T-helper 1 cell treated with Interleukin-12 subunit alpha and Interleukin-12 subunit beta and Interleukin-4 antibody, amounts not matched to agents 30 ng/mL and 1 ng/mL, for 36 hours (primary cell): Measurements from ENCODE around the gene C12orf57. TPM values are rescaled to one million over a fixed set of nuclear protein-coding genes. Genes with fewer than 3 reads are reported as not detected.

Source experiments
- intact Hi-C: fragments of 100-400 bp; cut with micrococcal nuclease; formaldehyde crosslinking; loops from one replicate; pipeline ENCODE4 v1.15.1; 2024
- total RNA-seq: library from RNA; stranded (reverse); gene quantifications from 2 replicates; pipeline ENCODE4 v1.2.3, GENCODE V29; 2022

C12orf57 gene
- total RNA-seq, 1 donor from 2014 or later = 126 TPM

DNA sequence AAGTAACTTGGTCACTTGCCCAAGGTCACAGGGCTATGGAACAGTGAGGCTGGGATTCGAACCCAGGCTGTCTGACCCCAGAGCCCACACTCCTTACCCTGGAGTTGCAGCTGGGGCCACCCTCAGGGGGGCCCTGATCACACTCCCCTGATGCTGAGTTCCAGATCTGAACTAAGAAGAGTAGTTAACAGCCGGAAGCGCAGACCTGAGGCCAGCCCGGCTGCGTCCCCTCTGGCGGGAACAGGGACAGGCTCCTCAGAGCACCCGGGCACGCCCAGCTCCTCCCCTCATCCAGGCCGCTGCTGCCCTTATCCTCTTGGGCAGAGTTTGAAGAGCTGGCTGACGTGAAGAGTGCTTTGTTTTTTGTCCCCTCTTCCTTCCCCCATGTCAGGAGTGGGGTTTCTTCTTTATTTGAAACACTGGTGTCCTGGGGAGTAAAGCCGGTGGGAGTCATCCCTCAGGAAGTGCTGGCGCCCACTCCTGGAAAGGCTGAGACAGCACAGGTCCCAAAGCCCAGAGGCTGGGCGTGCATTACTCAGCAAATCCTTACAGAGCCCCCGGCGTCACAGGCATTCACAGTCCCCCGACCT is 18.0 kb downstream of the C12orf57 start:
- intact Hi-C loops = loop anchor here (1.0 kb wide), 4 partner anchors 9 to 37 kb away; partner anchors contain the start of genes C12orf57, EMG1 and PHB2

DNA sequence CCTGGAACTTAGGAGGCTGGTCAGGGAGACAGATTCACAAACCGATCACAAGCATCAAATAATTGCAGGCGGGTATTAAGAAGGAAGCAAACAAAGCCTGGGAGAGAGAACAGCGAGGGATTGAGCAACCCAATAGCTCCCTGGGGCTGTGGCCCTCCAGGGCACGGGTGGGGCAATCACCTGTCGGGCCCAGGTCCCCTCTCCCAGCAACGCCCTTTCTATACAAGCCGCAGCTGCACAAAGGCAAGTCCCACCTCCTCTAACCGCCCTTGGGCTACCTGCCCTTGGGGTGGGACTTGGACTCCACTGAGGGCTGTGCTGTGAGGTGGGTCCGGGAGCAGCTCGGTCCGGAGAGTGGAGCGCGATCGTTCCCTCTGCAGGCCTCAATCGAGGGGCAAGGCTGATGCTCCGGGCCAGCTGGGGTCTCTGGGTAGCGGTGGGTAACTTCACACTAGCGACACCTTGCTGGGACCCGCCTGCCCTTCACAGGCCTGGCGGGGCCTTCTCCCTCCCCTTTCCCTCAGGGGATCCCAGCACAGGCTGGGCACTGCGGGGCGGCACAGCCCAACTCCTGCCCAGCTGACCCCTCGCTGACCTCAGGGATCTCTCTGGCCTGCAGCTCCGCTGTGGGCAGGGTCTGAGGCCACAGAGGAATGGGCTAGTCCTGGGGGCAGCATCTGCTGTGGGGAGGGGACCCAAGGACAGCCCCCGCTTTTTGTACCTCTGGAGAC is 18.6 kb downstream of the C12orf57 start:
- intact Hi-C loops = no loop called here

DNA sequence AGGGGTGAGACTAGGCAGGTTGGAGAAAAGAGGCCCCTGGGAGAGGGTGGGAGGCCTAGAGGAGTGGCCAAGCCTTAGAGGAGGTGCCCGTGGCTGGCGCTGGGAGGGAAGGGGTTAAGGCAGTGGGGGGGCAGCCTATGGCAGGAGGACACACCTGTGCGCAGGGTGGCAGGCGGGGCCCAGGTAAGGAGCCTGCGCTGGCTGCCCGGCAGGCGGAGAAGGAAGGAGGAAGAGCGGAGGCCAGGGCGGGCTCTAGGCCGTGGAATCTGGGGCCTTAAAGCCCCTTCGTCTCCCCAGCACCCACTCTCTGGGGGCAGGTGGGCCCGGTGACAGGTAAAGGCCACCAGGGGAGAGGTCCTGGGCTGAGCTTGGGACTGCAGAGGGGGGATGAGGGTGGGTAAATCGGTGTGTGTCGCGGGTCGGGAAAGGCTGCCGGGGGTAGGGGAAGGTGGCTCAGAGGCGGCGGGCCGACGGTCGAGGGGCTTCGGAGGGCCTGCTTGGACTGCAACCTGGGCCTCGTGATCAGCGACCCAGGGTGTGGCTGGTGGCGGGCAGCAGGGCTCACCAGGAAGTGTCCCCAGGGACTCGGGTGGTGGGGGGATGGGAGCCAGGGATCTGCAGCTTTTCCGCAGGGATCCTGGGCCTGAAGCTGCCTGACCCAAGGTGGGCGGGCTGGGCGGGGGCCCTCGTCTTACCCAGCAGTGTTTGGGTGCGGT is 19.4 kb downstream of the C12orf57 start:
- intact Hi-C loops = no loop called here

DNA sequence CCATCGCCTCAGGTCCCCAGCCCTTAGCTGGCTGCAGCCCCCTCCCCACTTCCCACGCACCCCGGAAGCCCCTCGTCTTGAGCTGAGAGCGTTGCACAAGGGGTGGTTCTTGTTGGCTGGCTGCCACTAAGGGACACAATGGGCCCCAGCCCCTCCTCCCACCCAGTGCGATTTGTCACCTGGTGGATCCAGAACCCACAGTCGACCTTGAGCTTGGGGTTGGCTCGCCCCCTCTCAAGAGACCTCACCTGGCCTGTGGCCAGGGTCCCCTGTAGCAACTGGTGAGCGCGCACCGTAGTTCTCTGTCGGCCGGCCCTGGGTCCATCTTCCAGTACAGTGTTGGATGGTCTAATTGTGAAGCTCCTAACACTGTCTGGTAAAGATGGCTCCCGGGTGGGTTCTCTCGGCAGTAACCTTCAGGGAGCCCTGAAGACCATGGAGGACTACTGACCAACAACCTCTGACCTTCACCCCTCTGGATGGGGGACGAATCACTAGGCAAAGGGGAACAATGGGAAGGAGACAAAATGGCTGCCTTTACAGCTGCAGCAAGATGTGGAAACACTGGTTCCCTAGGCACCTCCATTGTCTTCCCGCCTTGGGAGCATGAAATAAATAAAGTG is 20.1 kb downstream of the C12orf57 start:
- intact Hi-C loops = no loop called here

DNA sequence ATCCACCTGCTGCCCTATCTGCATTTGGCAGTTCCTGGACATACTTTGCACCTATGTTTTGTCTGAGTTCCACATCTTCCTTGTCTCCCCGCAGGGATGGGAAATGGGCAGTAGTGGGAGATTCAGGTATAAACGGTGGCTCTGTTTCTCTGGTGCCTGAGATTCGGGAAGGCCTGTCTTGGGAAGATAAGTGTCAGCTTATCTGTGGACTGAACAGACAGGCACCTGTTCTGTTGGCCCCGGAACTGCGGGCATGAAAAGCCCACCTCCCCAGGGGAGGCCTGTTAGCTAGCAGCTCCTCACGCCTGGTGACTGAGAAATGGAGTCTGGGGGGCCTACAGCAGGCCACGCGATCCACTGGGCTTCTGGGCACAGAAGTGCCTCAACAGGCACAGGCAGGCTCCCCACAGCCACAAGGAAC is 20.8 kb downstream of the C12orf57 start:
- intact Hi-C loops = loop anchor here (1.0 kb wide), 4 partner anchors 14 to 95 kb away; partner anchors contain the start of gene C12orf57

DNA sequence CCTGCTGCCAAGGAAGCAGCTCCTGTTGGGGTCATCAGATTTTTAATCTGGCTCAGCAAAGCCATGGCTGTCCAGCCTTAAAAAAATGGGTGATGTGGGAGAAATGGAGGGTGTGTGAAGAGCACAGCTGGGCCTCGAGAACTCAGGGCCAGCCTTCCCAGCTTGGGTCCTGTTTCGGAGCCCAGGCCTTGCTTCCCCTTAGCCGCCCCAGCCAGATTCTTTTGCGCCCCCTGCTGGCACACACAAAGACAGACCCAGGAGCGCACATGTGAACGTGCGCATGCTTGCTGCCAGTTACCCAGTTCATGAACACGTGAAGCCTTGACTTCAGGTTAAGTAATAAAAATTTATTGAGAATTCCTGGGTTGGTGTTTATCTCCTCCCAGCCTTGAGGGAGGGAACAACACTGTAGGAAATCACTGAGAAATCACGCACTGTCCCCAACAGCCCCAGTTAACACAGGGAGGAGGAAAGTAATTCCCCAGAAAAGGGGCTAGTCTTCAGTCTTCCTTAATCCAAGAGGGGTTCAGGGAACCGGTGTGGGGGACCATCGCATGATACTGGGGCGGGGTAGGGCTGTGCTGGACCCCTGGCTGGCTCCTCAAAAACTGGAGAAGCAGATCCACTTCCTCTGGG is 21.3 kb downstream of the C12orf57 start:
- intact Hi-C loops = loop anchor here (1.0 kb wide), 4 partner anchors 15 to 96 kb away; partner anchors contain the start of gene C12orf57

DNA sequence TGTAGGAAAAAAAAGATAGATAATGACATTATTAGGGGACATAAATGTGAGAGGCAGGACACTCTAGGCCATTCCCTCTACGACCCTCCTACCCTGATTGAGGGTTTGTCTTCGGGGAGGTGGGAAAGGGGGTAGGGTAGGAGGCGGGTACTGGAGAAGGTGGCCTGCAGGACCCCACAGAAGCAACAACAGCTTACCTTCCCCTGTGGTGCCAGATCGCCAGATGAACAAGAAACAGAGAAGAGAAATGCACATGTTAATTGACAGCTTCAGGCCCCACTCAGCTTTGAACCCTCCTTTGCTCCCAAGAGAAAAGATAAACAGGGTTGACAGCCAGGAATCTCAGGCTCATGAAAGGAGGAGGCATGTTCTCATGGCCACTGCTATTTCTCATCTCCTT is 21.9 kb downstream of the C12orf57 start:
- intact Hi-C loops = loop anchor here (1.0 kb wide), 4 partner anchors 15 to 96 kb away; partner anchors contain the start of gene C12orf57

DNA sequence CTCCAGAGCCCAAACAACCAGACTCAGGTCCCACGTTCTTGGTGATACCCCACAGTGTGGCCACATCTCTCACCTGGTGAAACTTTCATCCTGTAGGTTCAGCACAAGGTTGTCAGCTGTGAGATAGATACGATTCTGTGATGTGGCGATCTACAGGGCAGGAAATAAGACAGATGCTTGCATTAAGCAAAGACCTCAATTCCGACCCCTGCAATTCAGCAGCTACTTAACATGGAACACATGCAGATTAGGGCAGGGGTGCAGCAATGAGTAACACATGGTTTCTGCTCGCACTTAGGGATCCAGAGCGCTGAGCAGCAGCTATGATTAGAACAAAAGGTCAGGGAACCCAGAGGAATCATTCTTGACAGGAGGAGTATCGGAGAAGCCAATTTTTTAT is 22.5 kb downstream of the C12orf57 start:
- intact Hi-C loops = no loop called here

DNA sequence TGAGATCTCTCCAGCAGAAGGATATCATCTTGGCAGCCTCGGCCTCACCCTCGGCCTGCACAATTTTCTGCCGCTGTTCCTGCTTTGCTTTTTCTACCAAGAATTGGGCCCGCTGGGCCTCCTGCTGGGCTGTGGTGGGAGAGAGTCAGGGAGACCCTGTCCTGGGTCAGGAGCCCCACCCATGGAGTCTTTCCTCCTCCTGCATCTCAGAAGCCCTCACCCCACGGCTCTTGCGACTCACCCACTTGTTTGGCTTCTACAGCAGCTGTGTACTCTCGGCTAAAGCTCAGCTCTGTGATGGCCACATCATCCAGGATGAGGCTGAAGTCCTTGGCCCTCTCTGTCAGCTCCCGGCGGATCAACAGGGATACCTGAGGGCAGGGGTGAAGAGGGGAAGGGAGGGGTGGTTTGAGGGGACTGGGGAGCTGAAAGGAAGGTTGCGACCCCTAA is 23.9 kb downstream of the C12orf57 start:
- intact Hi-C loops = no loop called here

DNA sequence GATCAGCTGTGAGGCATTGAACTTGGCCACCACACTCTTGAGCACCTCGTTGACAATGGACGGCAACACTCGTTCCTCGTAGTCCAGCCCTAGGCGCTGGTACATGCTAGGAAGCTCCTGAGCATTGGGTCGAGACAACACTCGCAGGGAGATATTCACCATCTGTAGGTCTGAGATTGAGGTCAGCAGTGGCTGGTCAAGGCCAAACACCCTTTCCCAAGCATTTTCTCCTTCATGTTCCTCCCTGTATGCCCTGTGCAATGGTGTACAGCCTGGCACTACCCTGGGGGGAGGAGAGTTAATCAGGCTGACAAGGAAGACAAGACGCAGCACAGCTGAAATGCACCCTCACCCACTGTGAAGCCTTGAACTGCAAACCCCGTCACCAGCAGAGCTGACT is 24.6 kb downstream of the C12orf57 start:
- intact Hi-C loops = no loop called here

DNA sequence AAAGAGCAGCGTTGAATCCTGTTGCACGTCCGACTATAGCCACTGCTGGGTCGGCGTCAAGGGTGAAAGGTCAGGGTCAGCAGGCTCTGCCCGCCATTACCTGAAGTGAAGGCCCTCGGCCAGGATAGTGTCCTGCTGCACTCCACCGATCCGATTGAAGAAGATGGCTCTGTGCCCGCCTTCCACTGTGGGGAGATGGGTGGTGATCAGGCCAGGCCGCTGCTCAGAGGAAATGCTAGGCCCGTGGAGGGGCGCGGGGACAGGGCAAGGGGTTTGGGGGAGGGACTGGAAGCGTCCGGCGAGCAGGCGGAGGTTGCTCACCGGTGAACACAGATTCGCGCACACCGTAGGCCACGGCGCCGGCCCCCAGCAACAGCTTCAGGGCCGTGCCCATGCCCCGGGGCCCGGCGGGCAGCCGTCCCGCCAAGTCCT is 26.3 kb downstream of the C12orf57 start:
- intact Hi-C loops = loop anchor here (1.0 to 2.0 kb wide), 16 partner anchors 9 to 1113 kb away; partner anchors contain the start of genes C12orf57, C1R, ING4 and LPCAT3

DNA sequence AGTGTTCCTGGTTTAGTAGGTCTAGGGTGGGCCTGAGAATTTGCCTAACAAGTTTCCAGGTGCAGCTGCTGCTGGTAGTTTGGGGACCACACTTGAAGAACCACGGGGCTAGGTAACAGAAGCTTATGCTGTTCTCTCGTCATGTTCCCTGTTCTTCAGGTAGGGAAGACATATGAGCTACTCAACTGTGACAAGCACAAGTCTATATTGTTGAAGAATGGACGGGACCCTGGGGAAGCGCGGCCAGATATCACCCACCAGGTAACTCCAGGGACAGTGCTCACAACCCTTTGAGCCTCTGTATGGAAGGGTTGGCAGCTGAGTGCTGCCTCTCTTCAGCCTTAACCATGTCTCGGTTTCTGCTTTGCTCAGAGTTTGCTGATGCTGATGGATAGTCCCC is 30.4 kb downstream of the C12orf57 start:
- intact Hi-C loops = no loop called here

DNA sequence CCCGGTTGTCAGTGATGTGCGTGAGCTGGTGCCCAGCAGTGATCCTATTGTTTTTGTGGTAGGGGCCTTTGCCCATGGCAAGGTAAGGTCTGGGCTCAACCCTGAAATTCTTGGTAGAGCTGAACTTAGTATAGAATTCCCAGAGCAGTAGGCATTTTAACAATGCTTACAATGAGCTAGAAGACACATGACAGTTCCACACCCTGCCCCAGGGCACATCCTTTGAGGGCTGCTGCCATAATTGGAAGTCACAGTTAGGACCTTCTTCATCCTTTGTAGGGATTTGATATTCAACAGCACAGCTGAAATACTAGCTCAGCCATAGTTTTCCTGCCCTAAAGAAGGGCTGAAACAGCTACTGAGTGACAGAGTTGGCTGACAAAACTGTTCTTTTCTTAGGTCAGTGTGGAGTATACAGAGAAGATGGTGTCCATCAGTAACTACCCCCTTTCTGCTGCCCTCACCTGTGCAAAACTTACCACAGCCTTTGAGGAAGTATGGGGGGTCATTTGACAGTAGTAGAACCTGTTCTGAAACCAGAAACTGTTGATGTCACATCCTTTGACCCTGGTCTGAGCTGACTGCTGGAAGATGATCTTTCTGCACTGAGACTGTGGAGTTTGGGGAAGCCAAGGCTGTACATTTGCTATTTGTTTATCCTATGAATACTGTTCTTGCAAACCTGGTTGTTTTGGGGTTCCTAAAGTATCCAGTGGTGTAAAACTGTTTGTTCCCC is 31.6 kb downstream of the C12orf57 start:
- intact Hi-C loops = no loop called here

DNA sequence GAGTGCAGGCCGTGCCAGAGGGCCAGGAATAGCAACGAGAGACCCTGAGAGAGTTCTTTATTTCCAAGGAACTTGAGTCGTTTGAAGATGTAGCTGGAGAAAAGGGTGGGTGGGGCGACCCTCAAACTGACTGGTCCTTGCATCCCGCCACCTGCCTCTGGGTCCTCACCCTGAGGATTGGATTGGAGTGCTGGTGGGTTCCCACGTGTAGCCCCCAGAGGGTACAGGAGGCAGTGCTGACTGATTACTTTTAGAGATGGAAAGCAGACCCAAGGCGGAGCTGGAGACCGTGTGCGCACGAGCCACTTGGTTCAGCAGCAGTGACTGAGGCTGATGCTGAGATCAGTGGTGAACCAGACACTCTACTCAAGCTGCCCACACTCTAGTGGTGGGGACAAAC is 33.8 kb downstream of the C12orf57 start:
- intact Hi-C loops = no loop called here

DNA sequence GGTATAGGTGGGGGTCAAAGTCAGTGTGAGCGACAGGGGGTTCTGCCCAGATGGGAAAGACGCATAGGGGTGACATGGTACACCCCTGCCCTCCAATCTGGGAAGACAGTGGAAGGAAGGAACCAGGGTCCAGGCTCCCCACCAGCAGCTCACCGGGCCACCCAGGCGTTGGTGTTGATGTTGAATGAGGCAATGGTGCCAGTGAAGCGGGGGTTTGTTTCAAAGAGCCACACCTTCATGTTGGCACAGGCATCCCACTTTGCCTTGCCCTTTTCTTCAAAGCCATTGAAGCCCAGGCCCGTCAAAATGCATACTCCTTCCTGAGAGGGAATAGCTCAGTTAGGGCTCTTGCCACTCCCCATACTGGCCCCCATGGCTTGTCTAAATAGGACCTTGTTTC is 34.4 kb downstream of the C12orf57 start:
- intact Hi-C loops = no loop called here

DNA sequence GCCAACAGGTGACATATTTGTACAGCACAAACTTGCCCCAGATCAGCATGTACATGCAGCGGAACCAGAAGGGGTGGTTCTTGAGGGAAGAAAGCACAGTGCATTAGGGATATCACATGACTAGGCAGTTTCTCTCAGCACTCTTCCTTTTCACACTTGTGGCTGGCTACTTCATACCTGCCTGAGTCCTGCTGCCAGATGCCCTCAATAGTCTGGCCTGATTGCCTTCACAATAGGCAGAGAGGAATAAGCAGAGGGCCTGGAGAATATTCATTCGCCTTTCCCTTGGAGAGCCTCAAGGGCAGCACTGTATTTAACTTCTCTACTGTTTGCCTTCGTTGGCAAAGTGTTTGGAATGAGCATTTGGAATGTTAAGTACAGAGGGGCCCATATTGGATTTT is 34.8 kb downstream of the C12orf57 start:
- intact Hi-C loops = no loop called here

DNA sequence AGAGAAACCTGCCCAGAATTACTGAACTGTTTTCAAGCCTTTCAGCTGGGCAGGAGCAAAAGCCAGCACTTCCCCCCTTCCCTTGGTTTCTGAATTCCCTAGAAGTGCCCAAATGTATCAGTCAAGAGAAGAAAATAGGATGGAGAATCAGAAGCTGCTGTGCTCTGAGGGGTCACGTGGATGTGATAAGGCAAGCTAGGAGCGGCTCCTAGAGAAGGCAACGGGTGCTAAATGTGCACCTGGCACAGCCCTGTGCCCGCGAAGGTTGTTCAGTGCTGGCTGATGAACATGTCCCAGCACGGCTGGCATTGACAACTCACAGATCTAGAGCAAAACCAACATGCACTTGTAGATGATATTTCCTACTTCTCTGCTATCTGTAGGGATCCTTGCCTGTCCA is 35.2 kb downstream of the C12orf57 start:
- intact Hi-C loops = no loop called here

DNA sequence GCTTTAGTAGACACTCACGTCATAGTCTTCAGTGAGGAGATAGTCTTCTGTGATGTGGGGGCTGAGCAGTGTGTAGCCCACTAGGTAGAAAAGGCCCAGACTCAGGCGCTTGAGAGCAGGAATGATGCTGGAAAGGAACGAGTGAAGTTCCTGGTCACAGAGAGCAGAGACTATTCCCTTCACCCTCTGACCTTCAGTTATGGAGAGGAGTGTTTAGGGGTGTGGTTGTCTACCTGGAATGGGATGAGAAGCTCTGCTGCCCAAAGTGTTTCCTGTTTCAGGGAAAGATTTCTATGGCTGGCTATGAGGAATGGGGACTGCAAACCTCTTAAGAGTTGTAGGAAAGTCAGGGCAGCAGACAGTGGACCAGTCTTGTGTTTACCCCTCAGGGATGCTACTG is 35.6 kb downstream of the C12orf57 start:
- intact Hi-C loops = no loop called here

DNA sequence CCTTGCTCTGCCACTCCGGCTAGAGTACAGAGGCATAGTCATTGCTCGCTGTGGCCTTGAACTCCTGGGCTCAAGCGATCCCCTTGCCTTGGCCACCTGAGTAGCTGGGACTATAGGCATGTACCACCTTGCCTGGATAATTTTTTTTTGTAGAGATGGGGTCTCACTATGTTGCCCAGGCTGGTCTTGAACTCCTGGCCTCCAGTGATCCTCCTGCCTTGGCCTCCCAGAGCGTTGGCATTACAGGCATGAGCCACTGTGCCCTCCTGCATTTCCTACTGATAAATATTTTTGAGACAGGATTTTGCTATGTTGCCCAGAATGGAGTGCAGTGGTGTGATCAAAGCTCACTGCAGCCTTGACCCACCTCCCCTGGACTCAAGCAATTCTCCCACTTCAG is 36.3 kb downstream of the C12orf57 start:
- intact Hi-C loops = no loop called here

DNA sequence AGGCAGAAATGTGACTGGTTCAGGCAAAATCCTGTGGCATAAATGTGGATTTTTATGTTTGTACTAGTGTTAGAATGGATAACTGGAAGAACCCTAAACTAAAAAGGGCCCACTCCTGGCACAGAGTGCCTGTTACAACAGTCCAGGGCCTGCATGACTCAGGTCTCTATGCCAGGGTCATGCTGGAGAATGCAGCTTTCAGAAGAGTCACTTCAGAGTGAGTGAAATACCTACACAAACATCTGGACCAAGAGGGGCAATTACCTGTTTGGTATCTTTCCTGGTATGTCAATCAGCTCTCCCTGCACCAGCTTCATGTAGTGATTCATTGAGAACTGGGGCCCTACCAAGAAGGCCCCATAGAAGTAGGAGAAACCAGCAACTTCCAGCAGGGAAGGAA is 36.9 kb downstream of the C12orf57 start:
- intact Hi-C loops = no loop called here
